ENCODE measurements around the gene SPCS1.
"Not testable (repeated sequence)": the region's sequence is repeated elsewhere in the genome, so short reads cannot be mapped to it uniquely, and the experiment has no call there.

SPCS1 gene

DNA sequence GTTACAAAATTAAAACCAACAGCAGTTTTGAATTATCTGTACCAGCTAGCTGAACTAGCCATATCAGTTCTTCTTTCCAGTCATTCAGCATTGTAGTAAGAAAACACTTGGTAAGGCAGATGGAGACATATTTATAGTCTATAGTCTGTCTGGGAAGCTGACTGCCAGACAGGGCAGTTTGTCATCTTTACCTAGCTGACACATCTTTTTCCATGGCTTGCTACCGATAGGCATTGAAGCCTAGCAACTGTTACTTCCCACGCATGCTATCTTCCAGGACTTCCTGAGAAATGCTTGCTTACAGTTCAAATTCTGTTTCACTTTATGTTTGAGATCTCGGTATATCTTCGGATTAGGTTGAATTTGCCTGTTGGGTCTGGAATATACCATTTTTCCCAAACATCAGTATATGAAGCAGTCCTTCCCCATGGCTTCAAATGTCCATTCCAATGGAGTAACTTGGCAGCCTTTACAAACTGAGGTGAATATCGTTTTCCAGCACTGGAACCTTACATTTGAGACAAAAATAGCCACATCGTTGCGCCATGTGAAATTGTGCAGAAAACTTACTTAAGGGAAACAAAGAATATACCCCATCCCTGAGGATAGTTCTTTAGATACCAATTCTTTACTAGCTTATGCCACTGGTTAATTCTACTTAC, 11.2 kb upstream of the SPCS1 start:
- DNase-seq (ENCODE audit: low spot score), result no peak

GRCh38 chr3:52695798-52696671, 9.9 kb upstream of the SPCS1 start:
- DNase-seq (ENCODE audit: low spot score), result no peak

GRCh38 chr3:52696830-52697631, 8.9 kb upstream of the SPCS1 start:
- DNase-seq (ENCODE audit: low spot score), result no peak

DNA sequence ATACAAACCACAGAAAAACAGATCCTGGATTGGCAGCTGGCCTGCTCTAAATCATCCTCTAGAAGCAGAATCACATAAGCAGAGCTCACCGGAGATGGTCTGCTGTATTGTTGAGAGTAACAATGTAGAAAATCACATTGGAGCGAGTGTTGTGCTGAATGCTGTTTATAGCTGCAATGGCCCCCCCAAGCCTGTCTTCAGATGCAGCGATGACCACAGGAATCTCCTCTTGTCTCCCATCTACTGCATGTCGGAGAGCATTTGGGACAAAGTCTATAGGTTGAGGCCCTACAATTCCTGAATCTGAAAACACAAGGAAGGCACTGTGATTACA, 8.3 kb upstream of the SPCS1 start:
- DNase-seq (ENCODE audit: low spot score), result no peak

GRCh38 chr3:52703341-52703740, 2.6 kb upstream of the SPCS1 start:
- no peak for DNase-seq (ENCODE audit: low spot score)

GRCh38 chr3:52704611-52705437, 1.1 kb upstream of the SPCS1 start:
- DNase-seq (ENCODE audit: low spot score), result no peak

DNA sequence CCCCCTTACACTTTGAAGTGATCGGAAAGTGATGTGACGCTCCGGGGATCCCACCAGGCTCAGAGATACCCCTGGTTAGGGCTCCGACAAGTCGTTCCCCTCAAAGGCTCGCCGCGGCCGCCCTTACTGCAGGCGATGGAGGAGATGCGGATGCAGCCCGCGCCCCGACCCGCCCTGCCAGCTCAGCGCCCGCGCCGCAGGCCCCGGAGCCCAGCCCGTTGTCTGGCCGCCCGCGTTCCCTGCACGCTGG, 543 bp upstream of the SPCS1 start:
- DNase-seq (ENCODE audit: low spot score), result no peak

GRCh38 chr3:52707585-52707984, 1.7 kb downstream of the SPCS1 start:
- no peak for DNase-seq (ENCODE audit: low spot score)

DNA sequence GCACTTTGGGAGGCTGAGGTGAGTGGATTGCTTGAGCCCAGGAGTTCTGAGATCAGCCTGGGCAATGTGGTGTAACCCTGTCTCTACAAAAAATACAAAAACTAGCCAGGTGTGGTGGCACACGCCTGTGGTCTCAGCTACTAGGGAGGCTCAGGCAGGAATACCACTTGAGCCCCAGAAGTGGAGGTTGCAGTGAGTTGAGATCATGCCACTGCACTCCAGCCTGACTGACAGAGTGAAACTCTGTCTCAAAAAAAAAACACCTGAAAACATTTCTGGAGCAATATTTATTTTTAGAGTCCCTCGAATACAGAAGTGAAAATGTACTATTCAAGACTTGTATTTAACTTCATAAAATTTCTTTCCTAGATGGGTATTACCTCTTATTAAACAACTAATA, 4.6 kb downstream of the SPCS1 start:
- DNase-seq (ENCODE audit: low spot score), result no peak

GRCh38 chr3:52712291-52713212, 6.6 kb downstream of the SPCS1 start:
- DNase-seq (ENCODE audit: low spot score), result no peak

- DNase-seq (ENCODE audit: low spot score), result no peak
These were observed 8.7 kb downstream of the SPCS1 start for GRCh38 chr3:52714335-52715302.

GRCh38 chr3:52715714-52716305, 9.9 kb downstream of the SPCS1 start:
- no peak for DNase-seq (ENCODE audit: low spot score)

DNA sequence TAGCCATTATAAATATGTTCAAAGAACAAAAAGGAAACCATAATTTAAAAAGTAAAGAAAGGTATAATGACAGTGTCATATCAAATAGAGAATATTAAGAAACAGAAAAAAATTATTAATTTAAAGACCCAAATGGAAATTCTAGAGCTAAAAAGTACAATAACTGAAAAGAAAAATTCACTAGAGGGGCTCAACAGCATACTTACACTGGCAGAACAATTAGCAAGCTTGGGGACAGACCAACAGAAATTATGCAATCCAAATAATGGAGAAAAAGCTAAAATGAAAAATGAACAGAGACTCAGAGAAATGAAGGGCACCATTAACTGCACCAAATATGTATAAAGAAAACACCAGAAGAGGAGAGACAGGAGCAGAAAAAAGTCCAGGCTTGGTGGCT, 13.7 kb downstream of the SPCS1 start:
- DNase-seq (ENCODE audit: low spot score), result no peak

DNA sequence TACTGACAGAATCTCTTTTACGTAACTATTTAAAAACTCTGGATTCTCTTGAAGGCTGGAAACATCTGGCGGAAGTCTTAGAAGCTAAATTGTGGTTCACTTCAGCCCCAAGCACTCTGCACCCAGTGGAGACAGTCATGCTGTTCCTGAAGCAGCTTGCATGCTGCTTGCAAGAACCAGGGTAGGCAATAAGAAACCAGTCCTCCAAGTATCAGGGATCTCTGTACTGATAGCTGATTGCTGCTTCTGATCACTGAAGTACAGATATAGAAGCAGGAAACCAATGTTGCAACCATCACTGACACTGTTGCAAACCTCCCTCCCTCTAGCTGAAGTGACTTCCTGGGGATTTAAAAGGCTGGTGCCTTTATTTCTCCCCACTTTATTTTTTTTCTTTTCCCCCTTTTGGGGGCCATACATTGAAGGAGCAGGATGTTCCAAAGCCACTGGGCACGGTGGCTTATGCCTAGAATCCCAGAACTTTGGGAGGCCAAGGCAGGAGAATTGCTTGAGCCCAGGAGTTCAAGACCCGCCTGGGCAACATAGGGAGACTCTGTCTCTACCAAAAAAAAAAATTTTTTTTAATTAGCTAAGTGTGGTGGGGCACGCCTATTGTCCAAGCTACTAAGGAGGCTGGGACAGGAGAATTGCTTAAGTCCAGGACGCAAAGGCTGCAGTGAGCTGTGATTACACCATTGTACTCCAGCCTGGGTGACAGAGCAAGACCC, 15.3 kb downstream of the SPCS1 start:
- DNase-seq (ENCODE audit: low spot score), result no peak

DNA sequence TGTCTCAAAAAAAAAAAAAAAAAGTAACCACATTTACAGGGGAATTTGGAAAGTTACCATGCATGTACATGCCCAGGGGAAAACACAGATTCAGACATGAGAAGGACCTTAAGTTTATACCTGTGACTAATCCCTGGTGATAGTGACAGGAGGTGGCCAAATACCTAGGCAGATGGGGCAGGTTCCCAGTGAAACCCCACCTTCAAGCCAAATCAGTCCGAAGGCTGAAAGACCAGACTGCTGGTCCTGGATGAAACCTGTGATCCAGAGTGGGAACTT, 15.8 kb downstream of the SPCS1 start:
- no peak for DNase-seq (ENCODE audit: low spot score)

DNA sequence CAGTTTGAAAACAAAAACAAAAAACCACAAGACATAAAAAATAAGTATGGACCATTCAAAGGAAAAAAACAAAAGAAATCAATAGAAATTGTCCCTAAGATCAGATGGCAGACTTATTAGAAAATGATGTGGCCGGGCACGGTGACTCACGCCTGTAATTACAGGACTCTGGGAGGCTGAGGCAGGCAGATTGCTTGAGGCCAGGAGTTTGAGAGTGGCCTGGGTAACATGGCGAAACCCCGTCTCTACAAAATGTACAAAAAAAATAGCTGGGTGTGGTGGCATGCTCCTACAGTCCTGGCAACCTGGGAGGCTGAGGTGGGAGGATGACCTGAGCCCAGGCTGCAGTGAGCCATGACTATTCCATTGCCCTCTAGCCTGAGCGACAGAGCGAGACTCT, 16.6 kb downstream of the SPCS1 start:
- DNase-seq (ENCODE audit: low spot score), result no peak

DNA sequence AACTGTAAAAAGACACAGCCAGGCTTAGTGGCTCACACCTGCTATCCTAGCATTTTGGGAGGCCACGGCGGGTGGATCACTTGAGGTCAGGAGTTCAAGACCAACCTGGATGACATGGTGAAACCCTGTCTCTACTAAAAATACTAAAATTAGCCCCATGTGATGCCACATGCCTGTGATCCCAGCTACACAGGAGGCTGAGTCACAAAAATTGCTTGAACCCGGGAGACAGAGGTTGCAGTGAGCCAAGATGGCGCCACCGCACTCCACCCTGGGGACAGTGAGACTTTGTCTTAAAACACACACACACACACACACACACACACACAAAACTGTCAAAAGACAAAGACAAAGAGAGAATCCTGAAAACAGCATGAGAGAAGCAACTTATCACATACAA, 18.0 kb downstream of the SPCS1 start:
- DNase-seq (ENCODE audit: low spot score), result no peak

GRCh38 chr3:52724511-52724910, 18.6 kb downstream of the SPCS1 start:
- DNase-seq (ENCODE audit: low spot score), result no peak

DNA sequence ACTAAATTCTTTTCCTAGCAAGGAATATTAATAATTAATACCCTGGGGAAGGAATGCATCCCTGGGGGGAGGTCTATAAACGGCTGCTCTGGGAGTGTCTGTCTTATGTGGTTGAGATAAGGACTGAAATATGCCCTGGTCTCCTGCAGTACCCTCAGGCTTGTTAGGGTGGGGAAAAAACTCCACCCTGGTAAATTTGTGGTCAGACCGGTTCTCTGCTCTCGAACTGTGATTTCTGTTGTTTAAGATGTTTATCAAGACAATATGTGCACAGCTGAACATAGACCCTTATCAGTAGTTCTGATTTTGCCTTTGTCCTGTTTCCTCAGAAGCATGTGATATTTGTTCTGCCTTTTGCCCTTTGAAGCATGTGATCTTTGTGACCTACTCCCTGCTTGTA, 22.8 kb downstream of the SPCS1 start:
- not testable (repeated sequence) for DNase-seq (ENCODE audit: low spot score)
